Osteoblast (primary cell): Measurements from ENCODE around the gene SLC25A51. TPM values are rescaled to one million over a fixed set of nuclear protein-coding genes. Genes with fewer than 3 reads are reported as not detected.

Source experiments
- DNase-seq: peaks from one replicate; pipeline ENCODE4 v3.0.0; 2011; ENCODE audit warnings: low spot score, mixed read lengths; ENCODE audit not compliant: insufficient read length; ENCODE audit errors: missing footprints
- H2AFZ ChIP-seq: 2 replicates; pipeline ENCODE4 v1.6.0; 2011; ENCODE audit warnings: mild to moderate bottlenecking, low read length
- H3K27ac ChIP-seq: 2 replicates; pipeline ENCODE4 v1.5.1; 2011; ENCODE audit warnings: mild to moderate bottlenecking, low read depth, low read length, moderate library complexity
- H3K27me3 ChIP-seq: 2 replicates; pipeline ENCODE4 v1.6.0; 2012; ENCODE audit warnings: mild to moderate bottlenecking, control low read depth, inconsistent platforms, low read length, moderate library complexity; ENCODE audit not compliant: insufficient read depth
- H3K36me3 ChIP-seq: 2 replicates; pipeline ENCODE4 v1.5.1; 2011; ENCODE audit warnings: mild to moderate bottlenecking, low read length, control low read depth, moderate library complexity; ENCODE audit not compliant: insufficient read depth
- H3K4me1 ChIP-seq: 2 replicates; pipeline ENCODE4 v1.5.1; 2011; ENCODE audit warnings: mild to moderate bottlenecking, low read length, control low read depth, moderate library complexity; ENCODE audit not compliant: insufficient read depth
- H3K4me2 ChIP-seq: 2 replicates; pipeline ENCODE4 v1.6.0; 2011; ENCODE audit warnings: mild to moderate bottlenecking, low read length; ENCODE audit not compliant: insufficient read depth
- H3K4me3 ChIP-seq: fragments of 200-600 bp; sonication (generic); 3 replicates; pipeline ENCODE4 v1.5.1; 2012; ENCODE audit warnings: mild to moderate bottlenecking, low read length, inconsistent platforms; ENCODE audit not compliant: insufficient read depth
- H3K79me2 ChIP-seq: 2 replicates; pipeline ENCODE4 v1.6.0; 2012; ENCODE audit warnings: mild to moderate bottlenecking, low read length, control low read depth, inconsistent platforms; ENCODE audit not compliant: insufficient read depth
- H3K9me3 ChIP-seq: 2 replicates; pipeline ENCODE4 v1.5.1; 2011; ENCODE audit warnings: low read depth, low read length, control low read depth
- H4K20me1 ChIP-seq: 2 replicates; pipeline ENCODE4 v1.6.0; 2012; ENCODE audit warnings: mild to moderate bottlenecking, low read length, control low read depth; ENCODE audit not compliant: insufficient read depth
- CTCF ChIP-seq: IDR thresholded peaks from 2 replicates; pipeline ENCODE4 v1.5.1; 2011; ENCODE audit warnings: mild to moderate bottlenecking, low read depth, low read length, moderate library complexity; ENCODE audit errors: extremely low read depth
- total RNA-seq: library from RNA; depleted of rRNA; stranded (reverse); fragments of >200 nt; gene quantifications from 2 replicates; pipeline ENCODE4 v1.2.3, GENCODE V29; 2012

Gene SLC25A51, protein sequence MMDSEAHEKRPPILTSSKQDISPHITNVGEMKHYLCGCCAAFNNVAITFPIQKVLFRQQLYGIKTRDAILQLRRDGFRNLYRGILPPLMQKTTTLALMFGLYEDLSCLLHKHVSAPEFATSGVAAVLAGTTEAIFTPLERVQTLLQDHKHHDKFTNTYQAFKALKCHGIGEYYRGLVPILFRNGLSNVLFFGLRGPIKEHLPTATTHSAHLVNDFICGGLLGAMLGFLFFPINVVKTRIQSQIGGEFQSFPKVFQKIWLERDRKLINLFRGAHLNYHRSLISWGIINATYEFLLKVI
- 114 and 119 TPM in 2 replicates for total RNA-seq

DNA sequence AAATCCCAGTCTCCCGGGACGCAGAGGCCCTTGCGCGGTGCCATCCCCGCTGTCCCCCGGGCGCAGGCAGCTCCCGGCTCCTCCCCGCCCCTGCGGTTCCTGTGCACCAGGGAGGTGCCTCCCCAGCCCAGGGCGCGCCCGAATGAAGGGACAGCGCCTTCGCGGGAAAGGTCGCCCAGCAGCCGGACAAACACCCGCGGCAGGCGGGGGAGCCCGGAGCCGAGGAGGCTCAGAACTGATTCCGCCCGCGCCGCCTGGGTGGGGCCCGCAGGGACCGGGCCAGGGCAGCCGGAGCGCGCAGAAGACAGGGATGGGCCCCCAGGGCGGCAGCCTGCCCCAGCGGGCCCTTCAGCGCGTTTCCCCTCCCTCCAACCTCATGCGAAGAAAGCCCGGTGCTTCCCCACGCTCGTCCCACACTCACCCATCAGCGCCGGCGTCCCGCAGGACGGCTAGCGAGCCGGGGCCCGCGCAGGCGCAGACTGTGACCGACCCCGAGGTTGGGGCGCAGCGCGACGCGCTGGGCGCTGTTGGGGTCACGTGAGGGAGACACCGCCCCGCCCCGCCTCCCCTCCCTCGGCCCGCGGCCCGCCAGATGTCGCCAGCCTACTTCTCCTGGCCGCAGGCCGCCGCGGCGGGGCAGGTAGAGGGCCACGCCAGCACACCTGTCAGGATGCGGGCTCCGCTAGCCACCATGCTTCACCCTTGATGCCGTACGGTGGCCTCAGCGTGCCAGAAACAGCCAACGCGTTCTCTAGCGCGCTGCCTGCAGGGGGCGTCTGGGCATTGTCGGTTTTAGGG lies at the start of gene SLC25A51:
TSS of gene SLC25A51 (minus strand) at position 481 of the 798 bp plus-strand sequence. CDS start 15,577 bp downstream, outside the sequence.
- Histone ChIP-seq H3K36me3 (no peaks in the 10 kb centered on the region), H2AFZ (peak within 1 kb of the TSS; percentile 95), H3K27me3 (no peaks in the 10 kb centered on the region), H3K4me3 (peak within 1 kb of the TSS; percentile 87), H3K79me2 (peaks cover 42% of the 10 kb centered on the region), H4K20me1 (peaks cover 3% of the 10 kb centered on the region), H3K4me2 (peak within 1 kb of the TSS; percentile 90), H3K9me3 (no peaks in the 10 kb centered on the region), H3K27ac (peak within 1 kb of the TSS; percentile 49), H3K4me1 (peaks cover 30% of the 10 kb centered on the region)
- peak; percentile 98 for DNase-seq
- peak; percentile 95 for TF ChIP-seq CTCF

DNA sequence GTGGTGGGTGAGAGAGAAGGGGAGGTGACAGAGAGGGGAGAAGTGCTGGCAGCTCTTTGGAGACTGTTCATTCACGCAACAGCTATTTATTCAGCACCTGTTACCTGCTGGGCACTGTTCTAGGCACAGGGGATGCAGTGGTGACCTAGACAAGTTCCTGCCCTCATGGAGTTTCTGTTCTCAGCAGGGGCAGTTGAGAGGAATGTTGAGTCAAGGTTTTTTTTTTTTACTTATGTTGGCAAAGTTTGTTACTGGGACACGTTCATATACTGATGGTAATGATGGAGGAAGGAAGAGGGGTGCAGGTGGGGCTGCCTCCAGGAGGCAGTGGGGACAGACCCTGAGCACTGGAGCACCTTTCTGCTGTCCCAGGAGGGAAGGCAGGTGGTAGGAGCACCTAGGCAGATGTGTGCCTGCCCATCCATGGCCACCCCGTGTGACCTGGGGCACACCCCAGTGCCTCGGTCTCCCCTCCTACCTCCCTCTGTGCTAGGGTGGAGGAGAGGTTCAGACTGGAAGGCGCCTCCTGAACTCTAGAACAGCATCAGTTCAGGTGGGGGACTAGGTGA lies 49.4 kb upstream of the SLC25A51 start:
- Histone ChIP-seq H2AFZ (no peak overlapping the region), H3K4me3 (peak overlapping the region; percentile 49), H3K27ac (peak overlapping the region; percentile 99), H4K20me1 (peaks cover 3% of the 10 kb centered on the region), H3K27me3 (no peaks in the 10 kb centered on the region), H3K4me1 (peaks cover 41% of the 10 kb centered on the region), H3K4me2 (peak overlapping the region; percentile 67), H3K9me3 (peaks cover 1% of the 10 kb centered on the region), H3K79me2 (no peaks in the 10 kb centered on the region), H3K36me3 (peaks cover 11% of the 10 kb centered on the region)
- no peak for TF ChIP-seq CTCF
- DNase-seq = no peak

GRCh38 chr9:37952731-37953130 lies 48.8 kb upstream of the SLC25A51 start:
- H4K20me1 ChIP-seq = peaks cover 3% of the 10 kb centered on the region
- no peaks in the 10 kb centered on the region for H3K27me3 ChIP-seq
- H3K9me3 ChIP-seq = peaks cover 1% of the 10 kb centered on the region
- peak; percentile 78 for DNase-seq
- H3K4me1 ChIP-seq = peaks cover 43% of the 10 kb centered on the region
- peaks cover 11% of the 10 kb centered on the region for H3K36me3 ChIP-seq
- no peaks in the 10 kb centered on the region for H3K79me2 ChIP-seq
- no peak overlapping the region for H3K4me3 ChIP-seq
- H3K27ac ChIP-seq = peak overlapping the region; percentile 99
- TF ChIP-seq CTCF = no peak
- peak overlapping the region; percentile 4 for H3K4me2 ChIP-seq
- no peak overlapping the region for H2AFZ ChIP-seq
